ENCODE data around the gene BLMH. TPM values are rescaled to one million over a fixed set of nuclear protein-coding genes. Genes with fewer than 3 reads are reported as not detected.
A peak's percentile ranks its signal among the peaks of the same experiment; 100 is the strongest.

The BLMH gene
- total and polyA plus RNA-seq, 10 of the 15 experiments (the other 5 are each of a cell fraction or from before 2014, with no cell fraction given): 16.1 to 63.9 (median 54.0) TPM

GRCh38 chr17:30208214-30208613, 83.5 kb downstream of the BLMH start (continued):
- no peak for TF ChIP-seq ZBTB40 (IDR thresholded peaks at IDR 0.05; ENCODE audit: borderline replicate concordance)
- TF ChIP-seq SPI1 (IDR thresholded peaks at IDR 0.05; ENCODE audit: borderline replicate concordance, insufficient read depth, low read depth, low read length): peak; percentile 94
- TF ChIP-seq CREB1 (IDR thresholded peaks at IDR 0.05; ENCODE audit: low read depth): peak; percentile 10; the same call in 1 of the 2 replicates
- no peak for TF ChIP-seq RB1 (IDR thresholded peaks at IDR 0.05; ENCODE audit: borderline replicate concordance)
- no peak for TF ChIP-seq CUX1 (IDR thresholded peaks at IDR 0.05; ENCODE audit: insufficient replicate concordance, low read depth, low read length)
- peak; percentile 41 for TF ChIP-seq SMAD1 (IDR thresholded peaks at IDR 0.05; ENCODE audit: low read depth, partially characterized antibody)
- no peak for TF ChIP-seq PRDM15 (CRISPR knock-in tag; IDR thresholded peaks at IDR 0.05)
- TF ChIP-seq ASH2L (IDR thresholded peaks at IDR 0.05; ENCODE audit: borderline replicate concordance, low read depth): no peak
- TF ChIP-seq, protein P1, sequence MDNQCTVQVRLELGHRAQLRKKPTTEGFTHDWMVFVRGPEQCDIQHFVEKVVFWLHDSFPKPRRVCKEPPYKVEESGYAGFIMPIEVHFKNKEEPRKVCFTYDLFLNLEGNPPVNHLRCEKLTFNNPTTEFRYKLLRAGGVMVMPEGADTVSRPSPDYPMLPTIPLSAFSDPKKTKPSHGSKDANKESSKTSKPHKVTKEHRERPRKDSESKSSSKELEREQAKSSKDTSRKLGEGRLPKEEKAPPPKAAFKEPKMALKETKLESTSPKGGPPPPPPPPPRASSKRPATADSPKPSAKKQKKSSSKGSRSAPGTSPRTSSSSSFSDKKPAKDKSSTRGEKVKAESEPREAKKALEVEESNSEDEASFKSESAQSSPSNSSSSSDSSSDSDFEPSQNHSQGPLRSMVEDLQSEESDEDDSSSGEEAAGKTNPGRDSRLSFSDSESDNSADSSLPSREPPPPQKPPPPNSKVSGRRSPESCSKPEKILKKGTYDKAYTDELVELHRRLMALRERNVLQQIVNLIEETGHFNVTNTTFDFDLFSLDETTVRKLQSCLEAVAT (IDR thresholded peaks at IDR 0.05): no peak
- TF ChIP-seq SREBF2 (IDR thresholded peaks at IDR 0.05; ENCODE audit: low read length): no peak
- no peak for TF ChIP-seq CTCF (IDR thresholded peaks at IDR 0.05 in 2 of 3, conservative IDR thresholded peaks at IDR 0.05 in 1 of 3; ENCODE audit: control insufficient read depth in 2 of 3, extremely low read depth in 1 of 3, insufficient read depth in 1 of 3, low read depth in 3 of 3, low read length in 3 of 3)
- TF ChIP-seq ESRRA (IDR thresholded peaks at IDR 0.05; ENCODE audit: low read length): no peak
- TF ChIP-seq SP1 (IDR thresholded peaks at IDR 0.05; ENCODE audit: low read depth, low read length): no peak

Measured in GM12878 (cell line).